Panc1 (cell line): ENCODE measurements around the gene ADA.

Experiments
- CTCF ChIP-seq: fragments of 450-650 bp; IDR thresholded peaks from 2 replicates; pipeline ENCODE4 v1.5.1; 2017; ENCODE audit warnings: mild to moderate bottlenecking
- POLR2AphosphoS5 ChIP-seq: IDR thresholded peaks from 2 replicates; pipeline ENCODE4 v1.6.1; 2012; ENCODE audit warnings: mild to moderate bottlenecking, low read depth, low read length, moderate library complexity
- REST ChIP-seq, 2 experiments: IDR thresholded peaks; 2 replicates each; pipeline ENCODE4 v1.6.1; 2011 to 2012; ENCODE audit warnings: low read depth in 2 of 2, control low read depth in 1 of 2, low read length in 1 of 2, mild to moderate bottlenecking in 1 of 2, moderate library complexity in 1 of 2; ENCODE audit not compliant: insufficient read depth in 1 of 2
- SIN3A ChIP-seq: IDR thresholded peaks from 2 replicates; pipeline ENCODE4 v1.6.1; 2012; ENCODE audit warnings: low read depth, mild to moderate bottlenecking, low read length, moderate library complexity, borderline replicate concordance; ENCODE audit not compliant: insufficient read depth
- TCF7L2 ChIP-seq: IDR thresholded peaks from 2 replicates; pipeline ENCODE4 v1.6.1; 2011; ENCODE audit warnings: mild to moderate bottlenecking, low read depth, low read length, inconsistent platforms

- TF ChIP-seq CTCF (no peak), POLR2AphosphoS5 (no peak), REST (IDR thresholded peaks at IDR 0.05; ENCODE audit: insufficient read depth in 1 of 2, low read depth in 2 of 2, low read length in 1 of 2) (no peak), SIN3A (no peak), TCF7L2 (no peak)
Observed at GRCh38 chr20:44598423-44599305, 52.8 kb downstream of the ADA start.
